Activated CD4-positive, CD25-positive, alpha-beta regulatory T cell treated with anti-CD3 and anti-CD28 coated beads, Interleukin-2, amount 50 U/mL, for 16 hours (primary cell): Measurements from ENCODE around the gene NGEF.
"Not testable (repeated sequence)": the region's sequence is repeated elsewhere in the genome, so short reads cannot be mapped to it uniquely, and the experiment has no call there.

ENCODE experiments used
- DNase-seq: peaks from one replicate; pipeline ENCODE4 v3.0.0-alpha.2; 2020; ENCODE audit warnings: low read depth, low spot score

The NGEF gene

GRCh38 chr2:232927032-232927792, 85.8 kb downstream of the NGEF start:
- no peak for DNase-seq

DNA sequence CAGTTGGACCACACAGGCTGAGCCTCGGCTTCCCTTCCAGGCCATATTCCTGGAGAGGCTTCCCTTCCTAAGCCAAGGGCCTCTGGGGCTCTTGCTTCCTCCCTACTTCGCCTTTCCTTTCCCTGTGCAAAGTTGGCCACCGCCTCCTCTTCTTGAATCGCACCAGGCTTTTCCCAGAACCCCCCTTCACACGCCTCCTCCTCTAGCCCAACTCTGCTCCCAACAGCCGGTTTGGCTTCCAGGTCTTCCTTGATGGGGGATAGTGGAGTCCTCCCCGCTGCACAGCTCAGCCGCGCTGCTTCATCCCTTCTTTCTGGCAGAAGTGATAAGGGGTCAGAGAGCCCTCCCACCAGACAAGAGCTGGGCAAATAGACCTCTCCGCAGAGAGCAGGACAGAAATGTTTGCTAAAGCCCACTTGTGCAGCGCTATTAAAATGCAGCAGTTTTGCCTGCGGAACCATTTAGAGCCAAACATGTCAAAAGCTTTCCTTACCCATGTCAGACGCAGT, 86.6 kb downstream of the NGEF start:
- DNase-seq, result no peak

DNA sequence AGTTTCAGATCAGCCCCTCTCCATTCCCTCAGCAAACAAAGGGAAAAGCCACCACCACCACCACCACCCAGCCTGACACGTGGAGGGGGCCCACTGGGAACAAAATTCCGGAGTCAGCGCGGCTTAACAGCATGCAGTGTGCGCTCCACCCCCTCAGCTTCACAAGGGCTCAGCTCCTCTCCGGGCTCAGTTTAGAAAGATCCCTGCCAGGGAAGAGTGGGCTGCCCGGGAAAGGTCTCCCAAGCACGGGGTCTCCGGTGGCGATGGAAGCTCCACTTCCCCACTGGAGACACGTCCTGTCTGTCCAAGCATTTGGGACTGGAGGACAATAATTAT, 87.3 kb downstream of the NGEF start:
- DNase-seq, result no peak

- no peak for DNase-seq
Measured at GRCh38 chr2:232925153-232925820, 87.8 kb downstream of the NGEF start.

DNA sequence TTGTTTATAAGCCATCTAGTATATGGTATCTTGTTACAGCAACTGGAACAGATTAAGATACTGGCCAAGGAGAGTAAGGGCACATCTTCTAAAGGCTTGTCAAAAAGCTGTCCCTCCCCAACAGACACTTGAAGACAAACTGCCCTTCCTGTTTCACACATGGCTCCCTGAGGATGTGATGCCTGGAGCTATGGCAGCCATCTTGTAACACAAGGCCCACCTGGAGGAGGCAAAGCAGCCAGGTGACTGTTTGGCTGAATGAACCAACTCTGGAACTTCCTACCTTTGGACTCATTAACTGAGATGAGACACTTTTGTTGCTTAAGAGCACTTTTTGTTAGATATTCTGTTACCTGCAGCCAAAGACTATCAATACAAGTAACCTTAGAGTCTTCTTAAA, 88.6 kb downstream of the NGEF start:
- no peak for DNase-seq

GRCh38 chr2:232920760-232921159, 92.3 kb downstream of the NGEF start:
- DNase-seq, result no peak

DNA sequence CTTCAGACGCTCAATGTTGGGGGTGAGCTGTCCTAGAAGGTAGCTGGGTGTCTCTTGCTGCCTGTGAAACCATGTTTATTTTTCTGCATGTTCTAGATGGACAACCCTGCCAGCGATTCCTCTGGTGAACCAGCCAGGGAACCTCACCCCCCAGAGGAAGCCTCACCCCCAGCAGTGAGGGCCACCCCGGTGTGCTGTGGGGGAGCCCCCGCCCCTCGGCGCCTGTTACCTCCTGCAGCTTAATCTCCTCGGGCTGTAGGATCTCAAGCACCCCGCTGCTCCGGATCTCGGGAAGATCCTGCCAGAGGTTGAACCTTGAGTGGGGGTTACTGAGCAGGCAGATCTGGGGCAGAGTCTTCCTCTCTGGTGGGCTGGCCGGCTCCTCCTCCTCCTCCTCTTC, 93.0 kb downstream of the NGEF start:
- DNase-seq, result no peak

DNA sequence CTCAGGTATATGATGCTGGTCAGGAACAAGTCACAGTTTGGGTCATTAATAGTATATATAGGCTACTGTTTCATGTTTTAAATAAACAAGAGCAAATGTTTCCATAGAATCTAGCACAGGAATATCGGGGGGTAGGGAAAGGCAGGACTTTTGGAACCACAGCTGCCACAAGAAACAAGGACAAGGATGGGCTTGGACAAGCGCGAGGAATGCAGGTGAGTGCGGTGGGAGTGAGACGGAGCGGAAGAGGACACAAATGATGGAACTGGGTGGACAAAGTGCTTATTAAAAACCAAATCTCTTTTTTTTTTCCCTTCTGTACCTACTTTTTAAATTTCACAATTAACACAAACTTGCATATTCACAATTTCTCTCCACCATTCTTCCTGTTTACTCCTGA, 93.9 kb downstream of the NGEF start:
- DNase-seq, result no peak

DNA sequence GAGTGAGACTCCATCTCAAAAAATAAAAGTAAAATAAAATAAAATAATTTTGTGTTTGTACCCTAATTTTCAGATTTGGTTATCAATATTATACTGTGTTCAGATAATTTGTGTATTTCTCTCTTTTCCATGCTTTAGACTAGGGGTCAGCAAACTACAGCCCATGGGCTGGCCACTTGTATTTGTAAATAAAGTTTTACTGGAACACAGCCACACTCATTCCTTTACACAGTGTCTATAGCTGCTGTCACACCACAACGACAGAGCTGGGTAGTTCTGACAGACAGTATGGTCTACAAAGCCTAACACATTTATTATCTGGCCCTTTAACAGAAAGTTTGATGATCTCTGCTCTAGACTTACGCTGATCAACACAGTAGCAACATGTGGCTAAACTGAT, 99.2 kb downstream of the NGEF start:
- no peak for DNase-seq

GRCh38 chr2:232911712-232912277, 101.3 kb downstream of the NGEF start:
- no peak for DNase-seq

DNA sequence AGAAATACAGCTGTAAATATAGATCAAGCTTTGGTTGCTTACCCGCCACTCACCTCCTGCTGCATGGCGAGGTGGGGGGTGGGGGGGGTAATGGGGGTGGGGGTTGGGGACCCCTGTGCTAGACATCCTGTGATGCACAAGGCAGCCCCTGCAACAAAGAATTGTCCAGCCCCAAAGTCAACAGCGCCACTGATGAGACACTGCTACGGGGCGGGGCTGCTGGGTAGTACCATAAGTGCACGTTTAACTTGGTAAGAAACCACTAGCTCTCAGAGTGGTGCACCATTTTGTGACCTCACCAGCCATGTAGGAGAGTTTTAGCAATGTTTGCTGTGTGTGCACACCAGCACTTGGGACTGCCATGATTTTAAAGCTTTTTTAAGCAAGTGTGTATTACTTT, 102.7 kb downstream of the NGEF start:
- DNase-seq, result no peak

DNA sequence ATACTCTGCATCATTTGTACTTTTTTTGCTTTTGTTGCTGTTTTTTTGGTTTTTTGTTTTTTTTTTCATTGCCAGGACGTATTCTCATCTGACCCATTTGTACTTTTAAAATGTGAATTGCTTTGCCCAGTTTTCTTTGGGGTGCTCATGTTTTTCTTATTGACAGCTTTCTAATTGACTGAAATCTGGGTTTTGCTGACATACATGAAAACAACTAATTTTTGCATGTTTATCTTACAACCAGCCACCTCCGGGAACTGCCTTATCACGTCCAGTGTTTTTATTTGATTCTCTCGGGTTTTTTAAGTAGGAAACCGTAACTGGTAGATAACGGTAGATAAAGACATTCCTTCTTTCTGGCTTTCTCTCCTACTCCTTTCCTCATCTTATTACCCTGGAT, 104.4 kb downstream of the NGEF start:
- no peak for DNase-seq

- DNase-seq, result not testable (repeated sequence)
Measured at GRCh38 chr2:232907718-232908085, 105.4 kb downstream of the NGEF start.

DNA sequence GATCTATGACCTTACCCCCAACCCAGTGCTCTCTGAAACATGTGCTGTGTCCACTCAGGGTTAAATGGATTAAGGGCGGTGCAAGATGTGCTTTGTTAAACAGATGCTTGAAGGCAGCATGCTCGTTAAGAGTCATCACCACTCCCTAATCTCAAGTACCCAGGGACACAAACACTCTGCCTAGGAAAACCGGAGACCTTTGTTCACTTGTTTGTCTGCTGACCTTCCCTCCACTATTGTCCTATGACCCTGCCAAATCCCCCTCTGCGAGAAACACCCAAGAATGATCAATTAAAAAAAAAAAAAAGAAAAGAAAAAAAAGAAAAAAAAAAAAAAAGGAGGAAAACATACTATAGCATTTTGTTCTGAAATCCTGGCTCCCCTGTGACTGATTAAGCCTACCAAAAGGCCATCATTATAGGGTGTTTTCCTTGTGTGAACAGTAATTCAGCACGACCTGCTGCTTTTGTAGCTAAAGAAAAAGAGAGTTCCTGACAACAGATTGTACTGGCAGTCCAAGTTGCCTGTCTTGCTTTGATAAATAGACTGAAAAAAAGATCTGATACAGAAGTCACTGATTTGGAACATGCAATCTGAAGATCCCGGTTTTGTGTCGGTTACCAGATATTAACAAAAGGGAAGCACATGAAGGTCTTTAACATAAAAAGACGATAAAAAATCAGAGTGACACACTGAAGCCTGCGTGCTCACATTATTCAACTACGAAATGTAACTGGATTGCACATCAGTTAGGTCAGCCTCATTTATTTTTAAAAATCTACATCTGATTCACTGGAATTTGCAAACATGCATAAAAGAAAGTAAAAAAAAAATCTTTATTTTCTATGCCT, 106.0 kb downstream of the NGEF start:
- not testable (repeated sequence) for DNase-seq

DNA sequence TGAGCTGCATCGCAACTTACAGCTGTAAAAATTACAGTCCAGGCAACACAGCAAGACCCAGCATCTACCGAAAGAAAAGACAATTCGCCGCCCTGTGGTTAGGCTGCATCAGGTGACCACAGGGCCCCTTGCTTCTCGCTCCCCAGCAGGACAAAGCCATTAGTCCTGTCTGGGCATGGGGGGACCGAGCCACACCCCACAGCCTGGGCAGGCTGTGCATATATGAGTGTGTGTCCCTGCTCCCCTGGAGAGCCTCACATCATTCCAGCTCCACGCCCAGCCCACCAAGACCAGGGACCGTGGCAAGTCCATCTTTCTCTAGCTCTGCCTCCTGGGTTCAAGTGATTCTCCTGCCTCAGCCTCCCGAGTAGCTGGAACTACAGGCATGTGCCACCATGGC, 109.1 kb downstream of the NGEF start:
- no peak for DNase-seq

GRCh38 chr2:232901736-232902578, 111.1 kb downstream of the NGEF start:
- DNase-seq, result no peak

DNA sequence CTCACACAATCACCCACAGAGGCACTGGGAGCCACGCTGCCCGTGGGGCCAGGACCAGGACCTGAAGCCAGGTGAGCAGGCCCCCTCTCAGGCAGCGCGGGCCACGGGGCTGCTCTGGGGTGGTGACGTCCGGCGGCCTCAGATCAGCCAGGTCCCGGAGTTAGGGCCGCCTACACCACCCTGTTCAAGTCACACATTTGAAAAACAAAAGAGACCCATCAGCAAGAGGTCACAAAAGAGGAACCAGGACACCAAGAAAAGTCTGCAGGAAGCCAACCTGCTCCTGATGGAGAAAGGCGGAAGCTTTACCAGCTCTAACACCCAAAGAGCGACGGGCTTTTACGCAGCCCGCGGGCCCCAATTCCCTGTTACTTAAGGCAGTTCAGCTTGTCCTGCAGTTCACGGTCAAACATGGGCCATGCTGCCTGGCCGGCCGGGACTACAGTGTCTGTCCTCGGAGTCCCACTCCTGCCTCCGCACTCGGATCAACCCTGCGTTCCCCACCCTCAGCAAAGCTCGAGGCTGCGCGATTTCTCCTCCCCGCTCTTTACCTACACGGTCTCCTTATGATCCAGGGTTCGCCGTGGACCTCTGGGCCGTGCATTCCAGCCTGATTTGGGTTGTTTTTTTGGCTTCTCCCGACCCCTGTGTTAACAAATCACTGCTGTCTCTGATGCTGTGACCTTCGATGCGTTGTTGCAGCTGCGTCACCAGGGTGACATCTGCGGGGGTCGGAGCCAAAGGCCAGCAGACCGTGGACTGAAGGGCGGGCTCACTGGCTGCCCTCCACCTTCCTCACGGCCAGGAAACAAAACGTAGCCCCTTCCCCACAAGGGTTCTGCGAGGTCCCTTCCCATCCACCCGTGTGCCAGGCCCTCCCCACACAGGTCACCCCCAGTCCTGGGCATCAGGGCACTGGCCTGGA, 112.0 kb downstream of the NGEF start:
- DNase-seq, result no peak

- no peak for DNase-seq
Measured at GRCh38 chr2:232898592-232899543, 114.2 kb downstream of the NGEF start.
